ENCODE data around the gene MYOG.
A peak's percentile ranks its signal among the peaks of the same experiment; 100 is the strongest.

The MYOG gene

DNA sequence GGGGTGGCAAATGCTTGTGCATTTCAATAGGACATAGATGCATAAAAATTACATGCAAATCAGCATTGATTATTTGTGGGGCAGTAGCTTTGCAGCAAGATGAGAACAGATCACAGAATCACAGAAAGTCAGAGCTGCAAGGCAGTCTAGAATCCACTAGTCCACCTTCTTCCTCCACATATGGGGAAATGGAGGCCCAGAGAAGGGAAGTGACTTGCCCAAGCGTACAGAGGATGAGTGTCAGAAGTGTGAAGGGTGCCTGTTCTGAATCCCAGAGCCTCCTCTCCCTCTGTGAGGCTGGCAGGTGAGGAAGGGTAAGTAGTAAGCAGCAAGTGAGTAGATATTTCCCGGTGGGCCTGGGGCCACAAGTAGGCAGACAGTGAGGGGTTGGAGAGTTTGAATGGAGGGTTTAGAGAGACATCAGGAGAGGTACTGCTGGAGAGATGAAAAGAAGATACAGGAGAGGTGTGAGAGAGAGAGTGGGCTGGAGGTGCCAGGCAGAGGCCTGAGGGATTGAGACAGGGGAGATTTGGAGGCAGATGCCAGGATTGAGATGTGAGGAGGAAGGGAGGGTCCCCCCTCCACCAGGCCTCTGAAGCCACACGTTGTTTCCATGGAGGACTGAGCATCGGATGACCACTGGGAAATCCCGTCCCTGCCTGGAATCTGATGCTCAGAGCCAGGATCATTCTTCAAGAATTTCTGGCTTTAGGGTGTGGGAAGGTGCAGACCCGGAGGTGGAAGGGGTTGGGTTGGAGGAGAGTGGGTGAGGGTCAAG, 4.8 kb upstream of the MYOG start:
- no peak for DNase-seq (ENCODE audit: low spot score)

DNA sequence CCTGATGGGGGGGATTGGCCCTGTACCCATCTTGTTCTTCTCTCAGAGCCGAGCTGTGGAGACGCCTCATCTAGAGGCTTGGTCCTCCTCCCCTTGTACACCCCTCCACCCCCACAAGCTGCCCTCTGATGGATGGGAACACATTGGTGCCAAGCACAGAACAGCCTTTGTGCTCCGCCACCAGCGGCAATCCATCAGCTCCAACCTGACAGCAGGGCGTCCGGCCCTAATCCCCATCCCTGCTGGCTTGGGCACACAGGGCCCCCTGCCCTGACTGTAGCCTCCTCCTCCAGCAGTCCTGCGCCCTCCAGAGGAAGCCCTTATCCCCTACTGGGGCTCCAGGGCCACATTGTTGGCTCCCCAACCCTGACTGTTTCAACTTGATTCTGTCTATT, 3.8 kb upstream of the MYOG start:
- no peak for DNase-seq (ENCODE audit: low spot score)

DNA sequence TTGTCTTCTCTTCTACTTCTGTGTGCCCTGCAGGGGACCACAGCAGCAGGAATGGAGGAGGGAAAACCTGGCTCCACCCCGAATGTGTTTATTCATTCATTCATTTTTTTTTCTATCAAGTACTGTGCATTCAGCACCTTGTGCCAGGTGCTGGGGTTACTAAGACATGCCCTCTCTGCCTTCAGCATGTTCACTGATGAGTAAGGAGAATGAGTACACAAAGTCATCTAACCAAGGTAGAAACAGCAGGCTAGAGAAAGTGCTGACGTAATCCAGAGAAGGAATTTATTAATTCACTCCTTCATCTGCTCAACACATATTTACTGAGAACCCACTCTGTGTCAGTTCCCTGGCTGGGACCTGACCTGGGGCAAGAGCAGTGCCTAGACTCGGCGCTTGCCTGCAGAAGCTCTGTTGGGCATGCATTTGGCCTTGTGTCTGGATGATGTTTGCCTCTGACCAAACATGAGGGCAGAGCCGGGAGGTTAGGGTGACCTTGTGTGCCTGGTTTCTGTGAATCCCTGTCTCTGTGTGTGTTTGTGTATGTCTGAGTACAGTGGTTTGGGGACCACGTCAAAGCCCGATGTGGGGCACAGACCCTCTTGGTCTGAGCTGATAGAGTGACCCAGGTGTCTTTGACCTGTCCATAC, 3.3 kb upstream of the MYOG start:
- no peak for DNase-seq (ENCODE audit: low spot score)

DNA sequence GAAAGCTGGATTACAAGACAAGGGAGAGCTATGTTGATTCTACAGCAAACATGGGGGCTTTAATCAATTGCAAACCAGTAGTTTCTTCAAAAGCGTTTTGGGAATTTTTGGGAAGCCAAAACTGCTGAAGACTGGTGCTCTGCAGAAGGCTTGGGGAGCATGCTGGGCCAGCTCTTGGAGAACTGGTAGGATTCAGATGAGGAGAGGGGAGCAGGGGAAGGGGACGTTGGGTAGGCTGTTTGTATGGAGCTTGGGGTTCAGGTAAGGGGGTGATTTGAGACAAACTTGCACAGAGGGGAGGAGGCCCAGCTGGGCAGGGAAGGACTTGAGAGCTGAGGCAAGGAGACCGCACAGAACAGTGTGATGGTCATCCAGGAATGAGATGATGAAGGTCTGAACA, 2.6 kb upstream of the MYOG start:
- no peak for DNase-seq (ENCODE audit: low spot score)

DNA sequence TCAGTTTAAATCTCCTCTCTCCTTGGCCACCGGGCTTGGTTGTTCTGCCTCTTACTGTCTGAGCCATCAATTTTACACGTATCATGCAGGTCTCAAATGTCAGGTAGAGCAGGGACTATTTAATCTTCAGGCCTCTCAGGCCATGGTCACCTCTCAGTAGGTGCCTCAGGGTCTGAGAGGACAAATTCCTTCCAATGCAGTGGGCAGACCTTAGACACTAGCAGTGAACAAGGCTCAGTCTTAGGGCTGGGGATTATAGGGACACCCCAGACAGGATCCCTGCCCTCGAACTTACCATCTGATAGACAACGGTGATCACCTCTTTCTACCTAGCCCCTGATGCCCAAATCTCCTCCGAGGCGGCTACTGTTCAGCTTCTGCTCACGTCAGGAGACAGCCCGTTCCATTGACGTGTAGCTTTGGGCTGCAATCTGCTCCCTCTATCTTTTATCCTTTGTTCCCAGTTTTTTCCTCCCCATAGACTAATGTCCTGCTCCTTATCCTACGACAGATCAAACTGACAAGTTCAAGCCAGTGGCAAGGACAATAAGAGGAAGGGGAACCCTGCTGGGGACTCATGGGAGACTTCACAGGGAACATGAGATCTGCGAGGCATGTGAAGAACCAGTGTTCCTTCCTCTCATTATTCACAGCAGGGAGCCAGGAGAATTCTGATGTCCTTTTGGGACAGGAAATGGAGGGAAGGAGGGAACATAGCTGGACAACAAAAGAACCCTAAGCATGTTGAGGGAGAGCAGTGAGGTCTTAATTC, 1.4 kb upstream of the MYOG start:
- DNase-seq (ENCODE audit: low spot score), result no peak

DNA sequence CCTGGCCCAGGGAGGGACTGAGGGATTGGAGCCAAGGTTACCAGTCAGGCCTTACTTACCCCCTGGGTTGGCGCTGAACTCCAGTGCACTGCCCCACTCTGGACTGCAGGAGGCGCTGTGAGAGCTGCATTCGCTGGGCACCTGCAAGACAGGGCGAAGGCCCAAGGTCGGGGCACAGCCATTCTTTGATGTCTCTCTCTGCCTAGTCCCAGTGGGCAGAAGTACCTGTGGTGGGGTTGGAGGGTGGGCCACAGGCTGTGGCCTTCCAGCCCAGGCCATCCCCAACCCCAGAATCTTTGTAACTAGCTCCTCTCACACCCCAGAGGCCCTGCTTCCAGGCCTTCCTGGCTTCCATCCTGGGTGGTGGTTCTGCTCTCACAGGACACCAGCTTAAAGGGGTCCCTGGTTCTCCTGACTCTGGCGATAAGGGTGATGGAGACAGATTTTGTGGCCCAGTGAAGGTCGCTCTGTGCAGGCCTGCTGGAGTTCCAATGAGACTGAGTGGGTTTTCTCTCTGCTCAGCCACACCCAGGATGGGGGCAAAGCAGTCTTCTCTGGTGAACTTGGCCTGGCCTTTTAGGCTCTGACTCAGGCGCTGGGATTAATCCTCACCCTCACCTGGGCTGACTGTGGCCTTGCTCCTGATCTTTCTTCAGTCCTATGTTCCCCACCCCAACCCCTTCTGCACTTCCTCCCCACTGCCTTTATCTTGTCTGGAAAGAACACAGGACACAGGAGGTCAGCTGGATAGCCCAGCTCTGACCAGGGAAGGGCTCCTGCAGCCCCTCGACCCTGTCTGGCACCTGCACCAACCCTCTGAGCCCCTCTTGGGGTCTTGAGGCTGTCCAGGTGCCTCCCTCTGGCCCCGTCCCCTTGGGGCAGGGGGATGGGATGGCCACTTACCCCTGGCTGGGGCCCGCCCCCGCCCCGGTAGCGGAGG, 954 bp downstream of the MYOG start:
- no peak for DNase-seq (ENCODE audit: low spot score)

DNA sequence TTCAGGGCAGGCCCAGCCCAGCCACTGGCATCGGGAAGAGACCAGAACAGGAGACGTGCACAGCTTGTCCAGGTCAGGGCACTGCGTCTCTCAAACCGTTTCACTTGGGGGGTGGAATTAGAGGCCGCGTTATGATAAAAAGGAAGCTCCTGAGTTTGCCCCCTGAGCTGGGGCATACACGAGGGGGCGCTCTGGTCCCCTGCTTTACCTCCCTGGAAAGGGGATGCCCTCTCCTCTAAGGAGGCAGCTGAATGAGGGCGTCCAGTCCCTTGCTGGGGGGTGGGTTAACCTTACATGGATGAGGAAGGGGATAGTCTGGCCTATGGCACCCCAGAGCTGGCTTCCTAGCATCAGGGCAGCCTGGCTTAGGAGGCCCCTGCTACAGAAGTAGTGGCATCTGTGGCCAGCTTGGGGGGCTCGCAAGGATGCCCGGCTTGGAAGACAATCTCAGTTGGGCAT, 2.3 kb downstream of the MYOG start:
- no peak for DNase-seq (ENCODE audit: low spot score)

DNA sequence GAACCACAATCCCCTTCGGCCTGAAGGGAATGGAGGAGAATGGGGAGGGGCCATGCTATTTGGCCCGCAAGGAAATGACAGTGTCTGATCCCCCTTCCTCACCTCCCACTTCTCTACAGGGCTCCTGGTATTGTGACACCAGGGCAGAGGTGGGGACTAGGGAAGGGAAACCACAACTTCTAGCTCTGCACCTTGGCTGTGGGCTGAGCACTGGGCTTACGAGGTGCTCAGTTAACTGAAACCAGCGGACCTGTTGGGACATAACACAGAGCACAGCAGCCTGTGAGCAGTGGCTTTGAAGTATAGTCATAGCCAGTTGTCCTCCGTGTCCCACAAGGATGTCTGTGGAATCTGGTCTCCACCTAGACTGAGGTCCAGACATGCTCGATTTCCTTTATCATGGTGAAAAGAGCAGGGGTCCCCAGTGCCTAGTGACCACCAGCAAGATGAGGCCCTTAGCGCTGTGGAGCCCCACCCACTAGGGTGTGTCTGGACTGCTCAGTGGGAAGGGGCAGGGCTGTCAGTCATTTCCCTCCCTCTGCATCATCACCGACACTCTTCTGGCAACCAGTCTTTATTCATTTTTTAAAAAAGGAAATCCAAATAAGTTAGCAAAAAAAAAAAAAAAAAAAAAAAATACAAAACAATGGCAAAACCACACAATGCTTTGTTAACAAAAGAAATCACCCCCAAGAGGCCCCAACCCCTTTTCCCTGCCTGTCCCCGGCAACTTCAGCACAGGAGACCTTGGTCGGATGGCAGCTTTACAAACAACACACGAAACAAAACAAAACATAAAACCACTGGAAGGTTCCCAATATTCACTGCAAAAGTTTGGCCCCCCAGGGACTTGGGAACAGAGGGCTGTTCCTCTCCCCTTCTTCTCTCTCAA, 3.0 kb downstream of the MYOG start:
- DNase-seq (ENCODE audit: low spot score), result no peak

DNA sequence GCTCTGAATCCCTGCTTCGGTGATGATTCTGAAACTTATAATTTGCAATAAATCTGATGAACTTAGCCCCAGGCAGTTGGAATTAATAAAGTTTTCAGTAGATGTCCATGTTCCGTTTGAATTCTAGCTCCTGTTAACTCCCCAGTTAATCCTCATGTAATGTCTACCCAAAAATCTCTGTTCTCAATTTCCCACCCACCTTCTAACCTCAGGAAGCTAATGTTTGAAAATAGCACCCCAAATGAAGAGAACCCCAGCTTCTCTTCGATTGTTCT, 3.6 kb downstream of the MYOG start:
- no peak for DNase-seq (ENCODE audit: low spot score)

DNA sequence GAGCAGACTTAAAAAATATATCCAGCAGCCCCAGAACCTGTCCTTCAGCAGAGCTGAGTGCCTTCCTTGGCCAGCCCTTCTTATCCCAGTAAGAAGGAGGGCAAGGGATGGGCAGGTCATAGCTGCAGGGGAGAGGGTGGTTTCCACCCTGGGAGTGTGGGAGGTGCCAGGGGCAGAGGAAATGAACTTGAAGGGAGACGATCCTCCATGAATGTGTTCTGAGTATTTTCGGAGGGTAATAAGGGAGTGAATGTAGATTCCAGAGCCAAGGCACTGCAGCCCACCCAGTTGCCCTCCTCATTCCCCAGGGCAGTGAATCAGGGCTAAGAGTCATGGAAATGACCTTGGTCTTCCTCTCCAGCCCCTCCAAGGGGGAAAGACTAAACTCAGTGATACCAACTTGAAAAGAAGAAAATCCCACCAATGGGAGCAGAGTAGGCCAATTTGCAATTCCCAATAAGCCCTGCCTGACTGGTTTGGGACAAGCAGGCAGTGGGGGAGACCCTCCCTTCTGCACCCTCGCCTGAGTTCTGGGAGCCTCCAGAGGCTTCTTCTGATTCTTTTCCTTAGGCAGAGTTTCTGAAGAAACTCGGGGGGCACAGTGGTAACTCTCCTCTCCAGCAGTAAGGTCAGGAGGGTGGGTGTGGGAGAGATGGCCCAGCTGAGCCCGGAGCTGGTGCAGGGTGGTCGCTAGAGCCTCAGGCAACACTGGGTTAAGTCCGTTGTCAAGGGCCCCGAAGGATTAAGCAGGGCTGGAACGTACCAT, 4.2 kb downstream of the MYOG start:
- DNase-seq (ENCODE audit: low spot score), result no peak

DNA sequence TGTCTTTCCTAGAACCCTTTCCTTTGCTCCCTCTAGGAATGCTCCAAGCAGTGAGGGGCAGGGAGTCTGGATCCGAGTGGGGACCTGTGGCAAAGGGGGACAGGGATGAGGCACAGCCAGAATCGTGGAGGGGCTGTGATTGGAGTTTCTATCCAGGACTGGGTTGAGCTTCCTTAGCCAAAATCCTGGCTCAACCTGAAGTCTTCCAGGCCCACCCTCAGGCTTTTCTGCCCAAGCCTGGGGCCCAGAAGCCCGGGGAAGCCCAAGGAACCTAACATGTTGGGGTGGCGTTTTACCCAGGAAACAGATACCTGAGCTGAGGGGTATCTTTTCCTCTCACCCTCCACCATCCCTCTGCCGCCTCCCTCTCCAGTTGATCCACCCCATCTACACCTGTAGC, 5.4 kb downstream of the MYOG start:
- no peak for DNase-seq (ENCODE audit: low spot score)

DNA sequence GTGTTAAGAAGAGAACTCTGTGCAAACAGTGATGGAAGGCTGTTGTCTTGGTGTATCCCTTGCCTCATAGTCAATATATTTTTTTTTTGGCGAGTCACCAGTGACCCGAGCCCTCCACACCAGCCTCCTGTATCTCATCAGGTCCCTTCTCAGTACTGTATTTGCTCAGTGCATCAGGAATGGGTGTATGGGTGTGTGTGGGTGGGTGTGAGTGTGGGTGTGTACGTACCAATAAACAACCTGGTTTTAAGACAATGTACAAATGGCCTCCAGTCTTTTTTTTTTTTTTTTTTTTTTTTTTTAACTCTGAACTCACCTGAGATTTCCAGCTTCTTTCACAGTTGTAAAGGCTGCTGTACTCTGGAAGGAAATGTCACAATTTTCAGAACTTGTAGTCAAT, 7.3 kb downstream of the MYOG start:
- DNase-seq (ENCODE audit: low spot score), result no peak

DNA sequence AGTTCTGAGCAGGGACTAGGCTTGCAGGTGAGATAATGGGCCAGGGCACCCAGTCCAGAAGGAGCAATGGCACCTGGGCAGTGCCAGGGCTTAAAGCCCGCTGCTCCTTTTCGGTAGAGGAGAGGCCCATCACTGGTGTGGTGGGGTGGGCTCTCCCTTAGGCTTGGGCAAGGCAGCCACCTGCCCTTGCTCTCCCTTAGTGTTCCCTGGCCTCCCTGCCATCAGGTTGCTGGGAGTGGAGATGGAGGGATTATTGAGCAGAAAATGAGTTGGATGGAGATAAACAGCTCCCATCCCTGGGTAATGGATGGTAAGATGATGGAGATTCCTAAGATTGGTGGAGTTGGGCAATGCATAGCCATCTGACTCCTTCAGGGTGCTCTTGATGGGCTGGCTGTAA, 7.9 kb downstream of the MYOG start:
- DNase-seq (ENCODE audit: low spot score), result no peak

DNA sequence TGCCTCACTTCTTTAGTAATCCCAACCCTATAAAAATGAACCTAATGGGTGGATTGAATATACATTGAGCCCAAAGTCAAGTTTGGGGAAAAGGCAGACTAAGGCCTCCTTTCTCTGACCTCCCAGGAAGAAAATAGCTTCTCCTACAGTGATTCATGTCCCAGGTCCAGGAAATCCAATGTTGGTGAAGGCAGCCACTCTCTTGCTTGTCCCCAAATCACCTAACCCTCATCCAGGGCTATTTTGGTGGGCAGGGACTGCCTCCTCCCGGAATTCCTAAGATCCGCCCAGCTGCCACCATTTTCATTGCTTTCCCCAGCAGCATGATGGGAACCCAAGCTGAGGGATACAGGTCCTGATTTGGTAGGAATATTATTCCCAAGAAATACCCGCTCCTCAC, 8.4 kb downstream of the MYOG start:
- DNase-seq (ENCODE audit: low spot score), result no peak

DNA sequence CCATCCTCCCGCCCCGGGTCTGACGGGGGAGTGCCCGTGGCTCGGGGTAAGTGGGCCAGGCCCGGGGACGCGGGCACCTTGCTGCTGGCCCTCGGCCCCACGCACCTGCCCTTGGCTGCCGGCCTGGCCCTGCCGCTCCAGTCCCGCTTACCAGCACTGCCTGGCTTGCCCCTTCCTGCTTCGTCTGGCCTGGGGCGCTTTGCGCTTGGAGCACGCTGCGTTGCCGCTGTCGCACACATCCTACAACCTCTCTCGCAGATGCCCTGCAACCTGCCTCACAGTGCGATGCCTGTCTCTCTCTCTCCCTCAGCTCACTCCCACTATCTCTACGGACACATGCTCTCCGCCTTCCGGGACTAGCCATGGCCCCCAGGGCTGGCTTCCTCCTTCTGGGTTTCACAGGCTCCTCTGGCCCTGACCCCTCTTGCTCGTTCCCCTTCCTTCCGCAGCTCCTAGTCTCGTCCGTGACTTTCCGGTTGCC, 9.7 kb downstream of the MYOG start:
- peak; percentile 38 for DNase-seq (ENCODE audit: low spot score)

DNA sequence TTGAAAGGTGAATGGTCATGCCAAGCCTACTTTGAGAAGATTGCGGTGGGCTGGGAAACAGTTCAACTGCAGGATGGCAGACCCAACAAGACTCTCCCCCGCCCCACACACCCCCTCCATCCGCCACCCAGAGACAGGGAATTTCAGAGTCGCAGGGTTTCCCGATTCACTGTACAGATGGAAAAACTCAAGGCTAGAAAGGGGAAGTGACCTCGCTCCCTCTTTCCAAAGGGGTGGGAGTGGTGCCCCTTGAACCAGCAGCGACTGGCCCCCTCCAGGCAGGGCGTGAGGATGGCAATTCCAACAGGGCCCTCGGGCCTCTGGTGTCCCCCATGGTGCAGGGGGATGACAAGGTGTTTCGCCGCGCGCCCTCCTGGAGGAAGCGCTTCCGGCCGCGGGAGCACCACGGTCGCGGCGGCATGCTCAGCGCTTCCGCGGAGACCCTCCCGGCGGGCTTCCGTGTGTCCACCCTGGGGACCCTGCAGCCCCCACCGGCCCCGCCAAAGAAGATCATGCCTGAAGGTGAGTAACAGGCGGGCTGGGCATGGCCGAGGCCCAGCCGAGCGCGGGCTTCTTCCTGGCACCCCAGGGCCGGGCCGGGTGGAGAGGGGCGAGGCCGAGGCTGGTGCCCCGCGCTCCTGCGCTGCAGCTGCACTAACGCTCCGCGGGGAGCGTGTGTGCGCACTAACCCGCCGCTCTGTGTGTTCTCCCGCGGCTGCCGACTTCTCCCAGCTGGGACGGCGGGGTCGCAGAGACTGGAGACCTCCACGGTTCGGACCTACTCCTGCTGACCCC, 10.4 kb downstream of the MYOG start:
- no peak for DNase-seq (ENCODE audit: low spot score)

DNA sequence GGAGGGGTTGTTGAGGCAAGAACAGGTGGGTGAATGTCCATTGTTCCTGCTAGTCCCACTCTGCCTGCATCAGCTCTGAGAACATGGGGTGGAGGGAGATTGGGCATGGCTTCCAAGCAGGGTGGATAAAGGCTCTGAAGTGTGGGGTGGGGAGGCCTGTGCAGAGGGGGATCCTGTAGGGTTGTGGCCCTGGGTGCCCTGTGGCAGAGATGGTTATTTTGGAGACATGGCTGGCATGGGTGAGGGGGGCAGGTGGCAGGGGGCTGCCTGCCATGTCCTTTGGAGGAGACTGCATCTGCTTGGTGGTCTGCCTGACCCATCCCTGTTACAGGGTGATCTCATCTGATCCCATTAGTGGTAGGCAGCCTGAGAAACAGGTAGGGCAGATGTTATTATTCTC, 11.2 kb downstream of the MYOG start:
- no peak for DNase-seq (ENCODE audit: low spot score)

DNA sequence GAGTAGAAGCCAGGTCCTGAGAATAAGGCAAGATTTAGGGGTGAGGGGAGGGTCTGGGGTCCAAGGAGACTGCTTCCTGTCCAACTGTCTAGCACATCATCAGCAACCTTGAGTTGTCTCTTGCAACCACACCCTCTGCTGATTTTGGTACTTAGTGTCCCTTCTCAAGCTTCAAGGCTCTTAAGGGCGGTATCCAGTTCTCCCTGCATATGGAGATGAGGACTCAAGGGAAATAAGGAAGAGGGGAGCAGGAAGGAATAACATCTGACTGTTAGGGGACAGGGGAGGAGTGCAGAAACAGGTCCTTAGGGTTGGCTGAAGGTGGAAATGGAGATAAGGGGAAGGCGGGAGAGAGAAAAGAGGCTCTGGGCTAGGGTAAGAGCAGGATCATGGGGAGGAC, 12.3 kb downstream of the MYOG start:
- DNase-seq (ENCODE audit: low spot score), result no peak

DNA sequence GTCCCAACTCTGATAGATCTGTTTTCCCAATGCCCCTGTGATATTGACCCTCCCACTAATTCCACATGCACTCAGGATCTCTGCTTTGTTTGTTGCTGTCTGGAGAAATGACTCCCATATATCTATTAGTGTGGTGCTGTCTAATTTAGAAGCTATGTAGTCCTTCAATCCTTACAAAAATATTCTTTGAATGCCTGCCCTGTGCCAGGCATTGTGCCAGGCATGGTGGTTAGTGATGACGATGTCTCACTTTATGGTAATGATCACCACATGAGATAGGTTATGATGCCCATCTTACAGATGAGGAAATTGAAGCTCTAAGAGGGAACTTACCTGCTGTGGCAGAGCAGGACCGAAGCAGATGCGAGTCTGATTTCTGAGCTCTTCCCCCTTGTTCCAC, 12.9 kb downstream of the MYOG start:
- DNase-seq (ENCODE audit: low spot score), result no peak
